SK-N-MC (cell line): ENCODE results near the gene PTPRK.

Experiments used
- DNase-seq: peaks from one replicate; pipeline ENCODE4 v3.0.0-alpha.2; 2011; ENCODE audit warnings: low read depth, low spot score
- H3K27ac ChIP-seq: fragments of 200-600 bp; sonication (generic); 2 replicates; pipeline ENCODE4 v1.5.1; 2016; ENCODE audit warnings: mixed run types
- H3K36me3 ChIP-seq: fragments of 200-600 bp; sonication (generic); 2 replicates; pipeline ENCODE4 v1.6.1; 2017; ENCODE audit warnings: antibody characterized with exemption, low read length, mixed read lengths; ENCODE audit not compliant: insufficient read depth
- H3K4me3 ChIP-seq: fragments of 200-600 bp; sonication (generic); 2 replicates; pipeline ENCODE4 v1.5.1; 2016
- H3K9ac ChIP-seq: fragments of 200-600 bp; sonication (generic); 2 replicates; pipeline ENCODE4 v1.8.0; 2017; ENCODE audit warnings: mixed run types, mixed read lengths; ENCODE audit not compliant: insufficient read length
- H3K9me3 ChIP-seq: fragments of 200-600 bp; sonication (generic); 2 replicates; pipeline ENCODE4 v1.6.1; 2017; ENCODE audit warnings: low read depth, mild to moderate bottlenecking, antibody characterized with exemption, low read length, moderate library complexity, mixed read lengths
- EZH2 ChIP-seq: fragments of 200-600 bp; sonication (generic); IDR thresholded peaks from one replicate; pipeline ENCODE4 v1.6.1; 2017; ENCODE audit warnings: antibody characterized with exemption
- FOXP2 ChIP-seq: optimal IDR thresholded peaks from 2 replicates; pipeline ENCODE3; 2011; ENCODE audit warnings: mild to moderate bottlenecking, moderate library complexity; ENCODE audit not compliant: insufficient read depth; ENCODE audit errors: extremely low read length, control extremely low read depth
- POLR2AphosphoS5 ChIP-seq: IDR thresholded peaks from 2 replicates; pipeline ENCODE4 v1.6.1; 2012; ENCODE audit warnings: mild to moderate bottlenecking, low read depth, low read length, borderline replicate concordance

PTPRK gene

GRCh38 chr6:128351255-128351514, 169.2 kb downstream of the PTPRK start:
- Histone ChIP-seq H3K9ac (no peak overlapping the region), H3K9me3 (no peaks in the 10 kb centered on the region), H3K27ac (no peak overlapping the region), H3K36me3 (no peaks in the 10 kb centered on the region), H3K4me3 (no peak overlapping the region)
- DNase-seq: no peak
- TF ChIP-seq POLR2AphosphoS5 (no peak), EZH2 (no peak), FOXP2 (no peak)

GRCh38 chr6:128350416-128351254, 169.8 kb downstream of the PTPRK start:
- H3K4me3 ChIP-seq: no peak overlapping the region
- no peak for TF ChIP-seq FOXP2
- no peak for TF ChIP-seq EZH2
- H3K9ac ChIP-seq: no peak overlapping the region
- H3K36me3 ChIP-seq: no peaks in the 10 kb centered on the region
- no peak for DNase-seq
- H3K9me3 ChIP-seq: no peaks in the 10 kb centered on the region
- H3K27ac ChIP-seq: no peak overlapping the region

GRCh38 chr6:128347123-128347522, 173.3 kb downstream of the PTPRK start:
- TF ChIP-seq FOXP2 (no peak), EZH2 (no peak), POLR2AphosphoS5 (no peak)
- Histone ChIP-seq H3K36me3 (no peaks in the 10 kb centered on the region), H3K4me3 (no peak overlapping the region), H3K9me3 (no peaks in the 10 kb centered on the region), H3K27ac (no peak overlapping the region), H3K9ac (no peak overlapping the region)
- no peak for DNase-seq

GRCh38 chr6:128346569-128346968, 173.8 kb downstream of the PTPRK start:
- no peaks in the 10 kb centered on the region for H3K9me3 ChIP-seq
- H3K4me3 ChIP-seq: no peak overlapping the region
- DNase-seq: no peak
- no peak overlapping the region for H3K27ac ChIP-seq
- H3K36me3 ChIP-seq: no peaks in the 10 kb centered on the region
- TF ChIP-seq POLR2AphosphoS5: no peak
- no peak for TF ChIP-seq EZH2
- no peak for TF ChIP-seq FOXP2
- no peak overlapping the region for H3K9ac ChIP-seq

GRCh38 chr6:128345278-128345677, 175.1 kb downstream of the PTPRK start:
- TF ChIP-seq FOXP2 (no peak), POLR2AphosphoS5 (no peak), EZH2 (no peak)
- H3K4me3 ChIP-seq: no peak overlapping the region

GRCh38 chr6:128343706-128344105, 176.7 kb downstream of the PTPRK start:
- TF ChIP-seq EZH2: no peak
- TF ChIP-seq FOXP2: no peak
- no peak for TF ChIP-seq POLR2AphosphoS5
- Histone ChIP-seq H3K9me3 (no peaks in the 10 kb centered on the region), H3K36me3 (no peaks in the 10 kb centered on the region), H3K27ac (no peak overlapping the region), H3K9ac (no peak overlapping the region), H3K4me3 (no peak overlapping the region)
- DNase-seq: no peak

More at GRCh38 chr6:128345278-128345677, 175.1 kb downstream of the PTPRK start:
- H3K9ac ChIP-seq: no peak overlapping the region
- no peak overlapping the region for H3K27ac ChIP-seq
- H3K36me3 ChIP-seq: no peaks in the 10 kb centered on the region
- no peaks in the 10 kb centered on the region for H3K9me3 ChIP-seq
- DNase-seq: no peak

- Histone ChIP-seq H3K4me3 (no peak overlapping the region), H3K27ac (no peak overlapping the region), H3K9ac (no peak overlapping the region), H3K9me3 (no peaks in the 10 kb centered on the region), H3K36me3 (no peaks in the 10 kb centered on the region)
- no peak for DNase-seq
- TF ChIP-seq EZH2 (no peak), POLR2AphosphoS5 (no peak), FOXP2 (no peak)
Measured at GRCh38 chr6:128339635-128340450, 180.6 kb downstream of the PTPRK start.

- no peaks in the 10 kb centered on the region for H3K9me3 ChIP-seq
- no peak overlapping the region for H3K27ac ChIP-seq
- no peak overlapping the region for H3K9ac ChIP-seq
- TF ChIP-seq EZH2 (no peak), FOXP2 (no peak), POLR2AphosphoS5 (no peak)
- no peaks in the 10 kb centered on the region for H3K36me3 ChIP-seq
- DNase-seq: no peak
- no peak overlapping the region for H3K4me3 ChIP-seq
Measured at GRCh38 chr6:128337619-128338018, 182.8 kb downstream of the PTPRK start.
